Erythroblast (primary cell): Measurements from ENCODE around the gene ZFP92.

ENCODE experiments used
- DNase-seq, 2 experiments: peaks; one replicate each; lab custom pipeline; 2025; lab: John Stamatoyannopoulos, UW
- GATA1 ChIP-seq: IDR thresholded peaks from 2 replicates; pipeline ENCODE4 v1.6.1; 2011; ENCODE audit warnings: low read depth, mild to moderate bottlenecking, control low read depth, low read length, moderate library complexity
- POLR2A ChIP-seq: IDR thresholded peaks from 2 replicates; pipeline ENCODE4 v1.6.1; 2011; ENCODE audit warnings: mild to moderate bottlenecking, low read length

Gene ZFP92

DNA sequence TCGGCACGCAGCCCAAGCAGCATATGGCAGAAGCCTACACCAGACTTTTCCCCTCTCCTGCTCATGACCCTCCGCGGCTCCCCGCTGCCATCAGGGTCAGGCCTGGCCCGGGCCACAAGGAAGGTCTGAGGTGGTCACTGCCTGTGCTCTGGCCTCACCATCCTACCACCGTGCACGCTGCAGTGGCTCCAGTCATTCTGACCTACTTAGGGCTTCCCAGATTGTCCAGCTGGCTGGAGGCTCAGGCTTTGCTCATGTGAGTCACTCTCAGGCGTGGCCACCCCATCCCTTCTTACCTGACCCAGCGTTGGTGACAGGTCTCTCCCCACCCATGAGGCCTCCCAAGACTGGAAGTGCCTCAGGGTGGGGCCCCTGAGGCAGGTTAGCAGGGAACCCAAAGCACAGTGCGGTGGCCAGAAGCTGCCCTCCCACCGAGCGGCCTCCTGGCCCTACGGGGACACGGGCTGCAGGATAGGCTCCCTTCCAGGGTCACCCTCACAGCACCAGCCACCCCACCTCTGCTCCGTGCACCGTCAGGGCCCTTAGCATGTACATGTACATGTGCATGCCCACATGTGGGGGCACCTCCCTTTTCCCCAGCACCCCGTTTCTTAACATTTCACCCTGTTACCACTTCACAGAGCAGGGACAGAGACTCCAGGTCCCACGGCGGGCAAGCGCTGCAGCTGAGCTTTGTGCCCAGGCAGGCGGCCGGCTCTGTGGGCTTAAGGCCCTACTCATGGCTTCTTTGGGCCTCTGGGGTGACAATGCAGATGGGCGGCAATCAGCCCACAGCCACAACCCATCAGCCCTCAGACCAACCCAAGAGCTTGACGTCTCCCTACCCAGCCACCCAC is 32.4 kb downstream of the ZFP92 start:
- TF ChIP-seq POLR2A (no peak), GATA1 (no peak)
- no peak for DNase-seq

DNA sequence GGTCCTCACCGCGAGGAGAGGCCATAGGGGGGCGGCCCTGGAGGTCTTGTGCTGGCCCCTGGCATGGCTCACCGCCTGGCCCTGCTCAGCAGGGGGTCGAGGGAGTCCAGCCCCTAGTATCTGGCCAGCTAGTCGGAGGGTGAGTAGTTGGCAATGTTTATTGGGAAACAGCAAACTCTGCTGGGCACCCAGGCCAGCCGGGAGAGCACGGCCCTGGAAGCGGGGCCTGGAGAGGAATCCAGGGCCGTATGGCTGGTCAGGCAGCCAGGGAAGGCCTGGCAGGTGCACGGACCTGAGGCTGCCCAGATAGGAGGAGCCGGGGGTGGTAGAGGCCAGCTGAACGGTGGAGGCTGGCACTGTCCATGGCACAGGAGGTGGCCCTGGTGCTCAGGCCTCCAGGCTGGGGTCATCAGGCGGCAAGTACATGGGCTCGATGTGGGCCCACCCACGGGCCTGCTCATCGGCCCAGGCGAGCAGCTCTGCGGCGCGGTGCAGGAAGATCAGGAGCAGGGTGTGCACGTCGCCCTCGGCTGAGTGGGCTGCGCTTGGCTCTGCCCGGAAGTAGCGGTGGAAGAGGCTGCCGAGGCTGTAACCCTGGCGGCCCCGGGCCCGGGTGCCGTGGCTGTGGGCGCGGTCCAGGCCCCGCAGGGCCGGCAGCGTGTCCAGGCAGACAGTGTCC is 33.2 kb downstream of the ZFP92 start:
- no peak for DNase-seq
- TF ChIP-seq GATA1 (no peak), POLR2A (no peak)

DNA sequence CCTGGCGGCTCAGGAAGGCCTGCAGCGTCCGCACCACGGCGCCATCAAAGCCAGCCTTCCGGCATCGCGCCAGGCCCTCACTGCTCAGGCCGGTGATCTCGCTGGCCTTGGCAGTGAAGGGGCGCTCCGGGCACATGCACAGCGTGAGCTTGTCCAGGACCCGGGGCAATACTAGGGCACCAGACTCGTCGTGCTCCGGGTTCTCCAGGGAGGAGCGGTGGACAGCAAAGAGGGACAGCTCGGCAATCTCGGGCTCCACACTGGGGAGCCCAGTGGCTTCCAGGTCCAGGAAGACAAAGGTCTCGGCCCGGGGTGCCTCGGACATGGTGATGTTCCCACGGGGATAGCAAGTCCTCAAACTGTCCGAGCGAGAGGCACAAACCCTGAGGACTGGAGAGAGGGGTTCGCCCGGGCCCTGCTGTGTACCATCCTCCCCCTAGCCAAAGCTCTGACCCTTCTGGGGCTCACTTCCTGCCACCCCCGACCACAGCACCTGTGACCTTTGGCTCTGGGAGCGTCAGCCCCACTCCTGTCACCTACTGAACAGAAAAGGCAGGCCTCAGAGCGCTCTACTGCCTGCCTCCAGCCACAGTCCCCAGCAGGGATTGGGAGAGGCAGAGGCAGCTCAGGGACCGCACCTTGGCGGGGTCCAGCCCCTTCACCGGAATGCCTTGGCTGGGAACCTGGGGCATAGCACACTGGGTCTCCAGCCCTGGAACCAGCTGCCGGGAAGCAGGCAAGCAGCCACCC is 34.0 kb downstream of the ZFP92 start:
- TF ChIP-seq GATA1 (no peak), POLR2A (no peak)
- no peak for DNase-seq

DNA sequence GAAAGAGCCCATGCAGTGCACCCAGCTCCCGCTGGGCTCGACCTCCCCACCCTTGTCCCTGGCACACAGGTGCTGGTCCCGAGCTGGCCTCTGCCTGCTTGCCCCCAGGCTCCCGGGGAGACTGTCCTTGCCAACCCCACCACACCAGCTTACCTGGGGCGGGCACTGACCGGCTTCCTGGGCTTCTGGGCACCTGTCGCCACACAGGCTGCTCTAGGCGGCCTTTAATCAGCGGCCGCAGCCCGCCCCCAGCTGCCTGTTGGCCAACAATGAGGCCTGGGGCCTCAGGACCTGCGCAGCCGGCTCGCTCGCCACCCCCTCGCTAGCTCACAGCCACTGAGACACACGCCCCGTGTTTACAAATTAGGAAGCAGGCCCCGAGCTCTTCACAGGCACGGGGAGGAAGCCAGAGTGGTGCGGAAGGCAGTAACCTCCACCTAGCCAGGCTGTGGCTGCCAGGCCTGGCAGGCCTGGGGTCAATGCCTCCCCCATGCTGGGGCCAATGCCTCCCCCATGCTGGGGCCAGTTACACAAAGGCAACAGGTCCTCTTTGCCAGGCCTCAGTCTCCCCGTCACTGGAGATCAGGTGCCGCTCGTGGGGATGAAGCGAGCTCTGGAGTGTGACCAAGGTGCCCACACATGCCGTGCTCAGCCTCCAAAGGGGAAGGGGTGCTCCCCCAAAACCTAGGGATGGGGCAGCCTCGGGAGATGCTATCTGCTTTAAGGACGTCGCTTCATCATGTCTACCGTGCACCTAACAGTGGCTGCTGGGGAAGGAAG is 34.8 kb downstream of the ZFP92 start, which contains the start of gene TREX2:
TREX2 (minus strand) TSS at position 201 of the 780 bp plus-strand sequence. CDS start 626 bp downstream, outside the sequence.
- TF ChIP-seq GATA1 (no peak), POLR2A (no peak)
- DNase-seq = no peak

DNA sequence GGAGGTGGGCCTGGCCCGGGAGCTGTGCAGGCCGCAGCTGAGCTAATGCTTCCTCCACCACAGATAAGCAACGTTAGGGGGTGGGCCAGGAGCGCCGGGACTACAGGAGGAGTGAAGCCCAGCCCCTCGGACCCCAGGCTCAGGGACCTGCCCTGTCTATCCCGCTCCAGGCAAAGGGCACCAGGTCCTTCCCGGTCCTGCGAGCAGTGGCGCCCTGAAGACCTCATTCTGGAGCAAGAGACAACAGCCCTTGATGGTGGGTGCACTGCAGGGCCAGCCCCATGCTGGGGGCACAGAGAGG is 35.3 kb downstream of the ZFP92 start:
- TF ChIP-seq GATA1 = no peak
- no peak for TF ChIP-seq POLR2A
- no peak for DNase-seq

DNA sequence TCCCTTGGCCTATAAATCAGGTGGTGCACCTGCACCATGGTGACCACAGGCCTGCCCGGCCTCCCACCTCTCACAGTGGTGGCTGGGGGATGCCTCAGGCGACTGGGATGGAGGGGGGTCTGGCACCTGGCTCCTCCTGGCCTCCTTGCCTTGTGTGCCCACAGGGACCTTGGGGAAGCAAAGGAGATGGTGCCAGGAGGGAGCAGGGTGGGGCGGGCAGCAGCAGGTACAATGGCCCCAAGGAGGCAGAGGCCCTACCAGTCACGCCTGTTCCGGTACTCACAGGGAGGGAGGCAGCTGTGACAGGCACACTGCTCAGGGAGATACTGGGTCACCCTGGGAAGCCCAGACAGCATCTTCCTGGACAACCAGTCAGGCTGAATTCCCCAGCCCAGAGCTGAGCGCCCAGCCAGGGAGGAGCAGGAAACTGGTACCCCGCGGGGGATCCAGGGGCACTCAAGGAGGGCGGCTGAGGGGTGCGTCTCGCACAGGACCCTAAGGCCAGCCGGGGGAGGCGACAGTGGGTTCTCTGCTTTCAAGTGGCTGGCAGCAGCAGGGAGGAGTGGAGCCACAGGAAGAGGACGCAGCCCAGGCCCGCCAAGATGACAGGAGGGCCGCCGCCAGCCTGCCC is 35.8 kb downstream of the ZFP92 start:
- DNase-seq = no peak
- TF ChIP-seq POLR2A (no peak), GATA1 (no peak)

DNA sequence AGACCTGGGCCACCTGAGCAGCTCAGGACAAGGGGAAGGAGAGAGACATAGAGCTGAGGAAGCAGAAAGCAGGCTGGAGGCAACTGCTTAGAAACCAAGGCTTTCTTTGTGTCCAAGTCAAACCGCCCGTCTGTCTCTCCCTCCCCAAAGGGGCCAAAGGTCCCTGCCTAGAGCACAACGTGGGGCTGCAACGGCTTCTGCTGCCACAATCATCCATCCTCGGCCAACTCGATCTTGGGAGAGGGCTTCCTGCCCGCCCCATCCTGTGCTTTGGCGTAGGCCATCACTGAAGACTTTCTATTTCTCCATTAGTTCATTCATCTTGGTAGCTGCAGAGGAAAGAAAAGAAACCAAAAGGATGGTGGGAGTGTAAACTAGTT is 36.3 kb downstream of the ZFP92 start:
- TF ChIP-seq GATA1 (no peak), POLR2A (no peak)
- no peak for DNase-seq

DNA sequence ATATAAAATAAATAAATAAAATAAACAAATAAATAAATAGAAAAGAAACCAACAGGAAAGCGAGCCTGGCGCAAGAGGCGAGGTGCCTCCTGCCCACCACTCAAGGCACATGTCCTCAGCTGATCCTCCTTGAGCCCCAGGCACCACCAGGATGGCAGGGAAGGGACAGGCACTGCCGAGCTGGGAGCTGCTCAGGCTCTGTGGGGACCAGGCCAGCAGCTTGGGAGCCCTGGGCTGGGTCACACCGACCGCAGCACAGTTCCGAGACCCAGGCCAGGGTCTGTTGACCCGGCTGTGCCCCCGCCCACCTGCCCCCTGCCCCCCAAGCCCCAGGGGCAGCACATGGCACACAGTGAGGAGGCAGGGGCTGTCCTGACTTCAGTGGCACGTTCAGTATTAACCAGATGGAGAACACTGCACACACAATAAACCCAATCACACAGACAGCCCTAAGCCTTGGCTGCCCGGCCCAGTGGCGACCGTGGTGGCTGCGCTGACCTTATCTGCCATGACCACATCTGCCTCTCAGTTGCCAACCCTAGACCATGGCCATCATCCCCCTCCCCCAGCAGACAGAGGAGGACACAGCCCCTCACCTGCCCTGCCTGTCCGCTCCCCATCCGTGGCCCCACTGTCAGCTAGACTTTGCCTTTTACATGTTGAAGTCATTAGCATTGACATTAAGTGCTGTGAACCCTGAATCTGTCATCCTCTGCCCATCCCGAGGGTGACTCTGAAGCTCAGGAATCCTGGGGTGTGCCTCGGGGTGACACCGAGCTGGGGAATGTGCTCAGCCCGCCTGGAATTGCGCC is 37.5 kb downstream of the ZFP92 start:
- DNase-seq = no peak
- TF ChIP-seq GATA1 = no peak
- no peak for TF ChIP-seq POLR2A

DNA sequence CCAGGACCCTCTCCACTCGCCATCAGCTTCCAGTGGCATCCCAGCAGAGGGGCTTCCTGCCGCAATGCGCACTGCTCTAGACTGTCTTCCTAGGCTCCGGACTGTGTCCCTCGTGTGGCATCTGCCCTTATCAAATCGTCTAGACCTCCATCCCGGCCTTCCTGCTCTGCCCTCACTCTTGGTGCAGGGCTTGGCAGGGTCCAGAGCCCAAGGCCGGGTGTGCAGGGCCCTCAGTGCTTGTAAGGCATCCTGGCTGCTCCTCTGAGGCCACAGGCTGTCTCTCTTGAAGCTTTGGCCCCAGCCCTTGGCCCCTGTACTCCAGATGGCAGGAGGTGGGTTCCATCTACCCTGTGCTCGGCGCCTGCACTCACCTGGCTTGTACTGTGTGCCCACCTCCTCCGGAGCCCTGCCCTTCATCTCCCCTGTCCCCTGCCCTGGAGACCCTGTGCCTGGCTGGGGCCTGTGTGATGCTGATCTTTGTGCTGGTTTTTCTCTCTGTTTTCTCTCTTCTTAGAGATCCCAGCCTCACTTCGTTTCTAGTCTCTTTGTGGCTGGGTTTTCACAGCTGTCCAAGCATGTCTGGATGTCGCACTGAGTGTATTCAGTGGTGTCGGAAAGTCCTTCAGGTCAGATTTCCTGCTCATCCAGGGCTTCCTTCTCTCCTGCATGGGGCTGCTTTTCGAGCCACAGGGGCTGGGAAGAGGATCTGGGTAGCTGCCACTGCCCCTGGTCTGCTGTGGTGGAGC is 38.3 kb downstream of the ZFP92 start:
- DNase-seq = no peak

DNA sequence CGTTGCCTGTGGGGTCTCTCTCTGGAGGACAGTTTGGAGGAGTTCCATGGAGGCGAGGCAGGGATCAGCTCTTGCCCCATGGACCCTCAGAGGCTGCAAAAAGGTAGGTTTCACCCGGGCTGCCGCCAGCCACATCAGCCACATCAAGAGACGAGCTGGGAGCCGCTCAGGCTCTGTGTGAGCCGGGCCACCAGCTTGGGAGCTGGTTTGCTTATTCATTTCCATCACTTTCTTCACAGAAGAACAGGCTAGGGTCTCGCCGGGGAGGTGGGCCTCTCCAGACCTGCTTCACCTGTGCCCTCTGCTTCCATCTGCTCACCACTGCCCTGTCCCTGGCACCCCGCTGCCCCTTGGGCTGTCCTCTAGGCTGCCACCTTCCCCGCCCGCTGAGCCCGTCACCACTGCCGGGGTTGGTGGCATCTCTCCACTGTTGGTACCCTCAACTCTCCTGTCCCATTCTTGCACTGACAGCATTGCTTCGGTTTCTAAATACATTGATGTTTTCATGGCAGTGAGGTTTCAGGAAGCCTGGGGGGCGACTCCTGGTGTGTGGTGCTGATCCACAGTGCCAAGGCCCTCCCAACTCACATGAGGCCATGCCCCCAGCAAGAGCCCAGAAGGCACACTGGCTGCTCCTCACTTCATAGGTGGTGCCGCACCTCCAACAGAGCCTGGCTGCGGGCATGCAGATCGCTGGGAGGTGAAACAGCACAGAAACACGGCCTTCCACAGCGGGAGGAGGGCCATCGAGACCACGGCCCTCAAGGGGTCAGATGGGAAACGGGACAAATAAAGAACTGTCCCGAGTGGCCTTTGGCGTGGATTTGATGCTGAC is 39.1 kb downstream of the ZFP92 start:
- TF ChIP-seq POLR2A (no peak), GATA1 (no peak)
- no peak for DNase-seq

More for the DNA sequence above, 38.3 kb downstream of the ZFP92 start:
- TF ChIP-seq GATA1 (no peak), POLR2A (no peak)

DNA sequence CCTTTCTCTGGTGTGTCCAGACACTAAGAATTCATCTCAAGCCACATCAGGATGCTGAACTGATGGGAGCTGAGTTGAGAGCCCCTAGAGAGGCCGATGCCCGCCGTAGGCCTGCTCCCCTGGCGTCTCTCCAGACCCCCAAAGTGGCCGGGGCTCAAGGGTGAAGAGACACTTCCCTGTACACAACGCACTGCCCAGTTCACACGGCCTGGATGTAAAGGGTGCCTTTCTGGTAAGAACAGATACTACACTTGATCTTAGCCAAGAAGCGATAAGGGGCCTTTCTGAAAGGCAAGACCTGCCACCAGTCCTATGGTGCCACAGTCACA is 39.6 kb downstream of the ZFP92 start:
- no peak for DNase-seq
- no peak for TF ChIP-seq GATA1
